SU-DHL-6 (cell line): ENCODE measurements around the gene PCDHGB4.

Experiments used
- H2AFZ ChIP-seq: fragments of 200-600 bp; sonication (generic); 2 replicates; pipeline ENCODE4 v1.6.1; 2014; ENCODE audit warnings: low read depth, mild to moderate bottlenecking, moderate library complexity, mixed read lengths, antibody characterized with exemption, low read length; ENCODE audit not compliant: severe bottlenecking
- H3F3A ChIP-seq: fragments of 200-600 bp; shearing (Covaris generic); 2 replicates; pipeline ENCODE4 v1.6.0; 2016; ENCODE audit warnings: antibody characterized with exemption, mild to moderate bottlenecking; ENCODE audit not compliant: insufficient read depth
- H3K27ac ChIP-seq: fragments of 200-600 bp; sonication (generic); 2 replicates; pipeline ENCODE4 v1.5.1; 2016; ENCODE audit warnings: low read depth, mild to moderate bottlenecking, low read length, moderate library complexity, mixed read lengths
- H3K27me3 ChIP-seq: fragments of 200-600 bp; sonication (generic), shearing (Covaris generic); 2 replicates; pipeline ENCODE4 v1.6.0; 2014; ENCODE audit warnings: mild to moderate bottlenecking, low read length
- H3K36me3 ChIP-seq: fragments of 200-600 bp; sonication (generic); 2 replicates; pipeline ENCODE4 v1.6.1; 2014; ENCODE audit warnings: mild to moderate bottlenecking, low read length, mixed read lengths
- H3K4me2 ChIP-seq: fragments of 300-600, 200-600 bp; shearing (Covaris generic), sonication (generic); 2 replicates; pipeline ENCODE4 v1.6.0; 2014; ENCODE audit warnings: low read length, low read depth, mild to moderate bottlenecking; ENCODE audit not compliant: poor library complexity, severe bottlenecking
- H3K4me3 ChIP-seq: fragments of 200-600 bp; sonication (generic); 2 replicates; pipeline ENCODE4 v1.5.1; 2014; ENCODE audit warnings: antibody characterized with exemption, low read length, mild to moderate bottlenecking, mixed read lengths; ENCODE audit not compliant: insufficient read depth, poor library complexity, severe bottlenecking
- H3K79me2 ChIP-seq: fragments of 200-600 bp; sonication (generic); 2 replicates; pipeline ENCODE4 v1.6.1; 2014; ENCODE audit warnings: mild to moderate bottlenecking, low read length, moderate library complexity; ENCODE audit not compliant: insufficient read depth
- H3K9ac ChIP-seq: fragments of 200-600 bp; sonication (generic); 2 replicates; pipeline ENCODE4 v1.7.0; 2014; ENCODE audit warnings: mild to moderate bottlenecking, low read length
- H3K9me2 ChIP-seq: fragments of 200-600 bp; sonication (generic); replicated peaks from 2 replicates; pipeline ENCODE4 v1.6.1; 2014; ENCODE audit warnings: low read length; ENCODE audit not compliant: insufficient read depth
- H3K9me3 ChIP-seq: fragments of 200-600 bp; sonication (generic); 2 replicates; pipeline ENCODE4 v1.6.1; 2014; ENCODE audit warnings: low read length, mixed read lengths; ENCODE audit not compliant: insufficient read depth
- H4K20me1 ChIP-seq: fragments of 200-600 bp; sonication (generic); 2 replicates; pipeline ENCODE4 v1.6.1; 2014; ENCODE audit warnings: low read depth, mild to moderate bottlenecking, antibody characterized with exemption, low read length, moderate library complexity, mixed read lengths
- CTCF ChIP-seq: fragments of 200-600 bp; sonication (generic); IDR thresholded peaks from one replicate; pipeline ENCODE4 v1.5.1; 2017; ENCODE audit warnings: antibody characterized with exemption, mild to moderate bottlenecking, low read length, moderate library complexity; ENCODE audit not compliant: insufficient read depth, poor library complexity, severe bottlenecking
- EZH2phosphoT487 ChIP-seq: fragments of 200-600 bp; sonication (generic), shearing (Covaris generic); conservative IDR thresholded peaks from 2 replicates; pipeline ENCODE4 v1.6.1; 2018; ENCODE audit warnings: mild to moderate bottlenecking, antibody characterized with exemption, low read length, moderate library complexity, mixed read lengths

The PCDHGB4 gene

GRCh38 chr5:141349917-141350619 lies 37.4 kb upstream of the PCDHGB4 start, which contains the start of gene PCDHGB1:
Gene PCDHGB1, plus strand, starts transcription at chr5:141350099. Its CDS starts 162 bp downstream, at chr5:141350261.
- Histone ChIP-seq H3K9me3 (no peaks in the 10 kb centered on the region), H3K27ac (no peak within 1 kb of the TSS), H2AFZ (peak within 1 kb of the TSS; percentile 69), H3K9me2 (no peaks in the 10 kb centered on the region), H3K36me3 (no peaks in the 10 kb centered on the region), H3F3A (0 out of 2 replicates have a peak, but pooled peaks cover 5% of the 10 kb centered on the region), H3K27me3 (no peaks in the 10 kb centered on the region), H3K9ac (peak within 1 kb of the TSS; percentile 30; the same call in 1 of the 2 replicates), H3K4me3 (peak within 1 kb of the TSS; percentile 38), H3K4me2 (peak within 1 kb of the TSS; percentile 46), H3K79me2 (no peaks in the 10 kb centered on the region), H4K20me1 (no peaks in the 10 kb centered on the region)
- TF ChIP-seq CTCF (peak; percentile 46), EZH2phosphoT487 (no peak)

- TF ChIP-seq EZH2phosphoT487 (no peak), CTCF (no peak)
- Histone ChIP-seq H3K36me3 (no peaks in the 10 kb centered on the region), H3K27ac (no peak overlapping the region), H3K79me2 (no peaks in the 10 kb centered on the region), H3K9me3 (no peaks in the 10 kb centered on the region), H2AFZ (no peak overlapping the region), H3F3A (0 out of 2 replicates have a peak, but pooled peaks cover 5% of the 10 kb centered on the region), H3K9me2 (no peaks in the 10 kb centered on the region), H4K20me1 (no peaks in the 10 kb centered on the region), H3K4me2 (no peak overlapping the region), H3K4me3 (no peak overlapping the region), H3K27me3 (no peaks in the 10 kb centered on the region), H3K9ac (no peak overlapping the region)
These were observed 35.9 kb upstream of the PCDHGB4 start for GRCh38 chr5:141351591-141351990.

- H2AFZ ChIP-seq = no peak within 1 kb of the TSS
These were observed 32.5 kb upstream of the PCDHGB4 start, which contains the start of gene PCDHGA4 for GRCh38 chr5:141354900-141355469. Gene PCDHGA4, plus strand, starts transcription at chr5:141355021. Its CDS starts 87 bp downstream, at chr5:141355108.

More at GRCh38 chr5:141354900-141355469, 32.5 kb upstream of the PCDHGB4 start, which contains the start of gene PCDHGA4:
- TF ChIP-seq EZH2phosphoT487 (no peak), CTCF (peak; percentile 56)
- no peaks in the 10 kb centered on the region for H3K9me2 ChIP-seq
- H4K20me1 ChIP-seq = no peaks in the 10 kb centered on the region
- no peaks in the 10 kb centered on the region for H3K36me3 ChIP-seq
- H3K27ac ChIP-seq = no peak within 1 kb of the TSS
- H3K9ac ChIP-seq = peak within 1 kb of the TSS; percentile 11; the same call in 1 of the 2 replicates
- 0 out of 2 replicates have a peak, but pooled peaks cover 5% of the 10 kb centered on the region for H3F3A ChIP-seq
- H3K27me3 ChIP-seq = no peaks in the 10 kb centered on the region
- no peak within 1 kb of the TSS for H3K4me3 ChIP-seq
- no peaks in the 10 kb centered on the region for H3K79me2 ChIP-seq
- peak within 1 kb of the TSS; percentile 32 for H3K4me2 ChIP-seq
- H3K9me3 ChIP-seq = no peaks in the 10 kb centered on the region
